Right lobe of liver (tissue), 6 donors: Measurements from ENCODE around the gene OVOL3. TPM values are rescaled to one million over a fixed set of nuclear protein-coding genes. Genes with fewer than 3 reads are reported as not detected.
A peak's percentile ranks its signal among the peaks of the same experiment; 100 is the strongest.

Source experiments
- ATAC-seq, 4 donors: fragments of 200-7000 bp; cut with Tn5 transposase; one replicate each; pipeline ENCODE4 v1.9.1; 2020; ENCODE audit warnings: mild to moderate bottlenecking in 4 of 4, moderate library complexity in 4 of 4
- DNase-seq, 3 donors: peaks; one replicate each; pipeline ENCODE4 v3.0.0-alpha.2; 2020
- H3K27ac ChIP-seq, 3 donors: fragments of 200-600 bp; one replicate each; pipeline ENCODE4 v1.8.0; 2022
- H3K27me3 ChIP-seq, 2 donors: fragments of 200-600 bp; one replicate each; pipeline ENCODE4 v1.8.0; 2022
- H3K36me3 ChIP-seq, 4 donors: fragments of 200-600 bp; sonication (generic) in 1 of 4; one replicate each; pipeline versions ENCODE4 v1.5.1 to v1.8.0; 2017 to 2022; ENCODE audit warnings: control low read depth in 1 of 4
- H3K4me1 ChIP-seq, 4 donors: fragments of 200-600 bp; sonication (generic) in 1 of 4; one replicate each; pipeline versions ENCODE4 v1.5.1 to v1.8.0; 2017 to 2022; ENCODE audit warnings: control low read depth in 1 of 4
- H3K4me3 ChIP-seq, 3 donors: fragments of 200-600 bp; one replicate each; pipeline ENCODE4 v1.8.0; 2022
- H3K9me3 ChIP-seq, 4 donors: fragments of 200-600 bp; sonication (generic) in 1 of 4; one replicate each; pipeline versions ENCODE4 v1.5.1 to v1.8.0; 2017 to 2022; ENCODE audit warnings: control low read depth in 1 of 4
- POLR2A ChIP-seq: fragments of 450-650 bp; IDR thresholded peaks from one replicate; pipeline ENCODE4 v1.6.1; 2017; ENCODE audit warnings: antibody characterized with exemption, mild to moderate bottlenecking
- WGBS: methylation state at CpG from one replicate; pipeline ENCODE4 v1.1.6; 2018; ENCODE audit warnings: low coverage, low lambda C conversion rate; ENCODE audit not compliant: insufficient coverage; ENCODE audit errors: missing lambda C conversion rate; 5-methylcytosine and 5-hydroxymethylcytosine counted together
- intact Hi-C, 2 donors: fragments of 100-400 bp; cut with DNase I; formaldehyde crosslinking; loops; one replicate each; pipeline versions ENCODE4 v1.11.2 to v1.14.1; 2022
- total RNA-seq, 6 experiments: library from RNA; depleted of rRNA in 2 of 6; stranded (reverse); fragments of >200 nt in 2 of 6; fragmentation: NEBNext Ultra II Directional in 3 of 6; extraction: Animal tissue kit (Norgen Biotek cat#: 25700) in 3 of 6; gene quantifications; one replicate each; pipeline versions ENCODE4 v1.1.0 to v1.2.4, GENCODE V29; 2016 to 2023
- TF ChIP-seq, protein P1 (sequence below), 4 donors: fragments of 200-600 bp in 3 of 4; fragments of 450-650 bp in 1 of 4; IDR thresholded peaks; one replicate each; pipeline versions ENCODE4 v1.5.1 to v1.8.0; 2016 to 2022; ENCODE audit warnings: antibody characterized with exemption in 4 of 4, mild to moderate bottlenecking in 2 of 4
- donor health status: DM: no; HTN: yes; CAD: no.
- donor health status: DM: no; HTN: no; CAD: no.
- donor health status: DM: no; HTN: no; CAD: no.
- donor health status: DM: no; HTN: yes; CAD: no.
- donor health status: DM: no; HTN: yes; CAD: no.

Gene OVOL3
- total RNA-seq, 6 experiments from 2014 or later: not detected

DNA sequence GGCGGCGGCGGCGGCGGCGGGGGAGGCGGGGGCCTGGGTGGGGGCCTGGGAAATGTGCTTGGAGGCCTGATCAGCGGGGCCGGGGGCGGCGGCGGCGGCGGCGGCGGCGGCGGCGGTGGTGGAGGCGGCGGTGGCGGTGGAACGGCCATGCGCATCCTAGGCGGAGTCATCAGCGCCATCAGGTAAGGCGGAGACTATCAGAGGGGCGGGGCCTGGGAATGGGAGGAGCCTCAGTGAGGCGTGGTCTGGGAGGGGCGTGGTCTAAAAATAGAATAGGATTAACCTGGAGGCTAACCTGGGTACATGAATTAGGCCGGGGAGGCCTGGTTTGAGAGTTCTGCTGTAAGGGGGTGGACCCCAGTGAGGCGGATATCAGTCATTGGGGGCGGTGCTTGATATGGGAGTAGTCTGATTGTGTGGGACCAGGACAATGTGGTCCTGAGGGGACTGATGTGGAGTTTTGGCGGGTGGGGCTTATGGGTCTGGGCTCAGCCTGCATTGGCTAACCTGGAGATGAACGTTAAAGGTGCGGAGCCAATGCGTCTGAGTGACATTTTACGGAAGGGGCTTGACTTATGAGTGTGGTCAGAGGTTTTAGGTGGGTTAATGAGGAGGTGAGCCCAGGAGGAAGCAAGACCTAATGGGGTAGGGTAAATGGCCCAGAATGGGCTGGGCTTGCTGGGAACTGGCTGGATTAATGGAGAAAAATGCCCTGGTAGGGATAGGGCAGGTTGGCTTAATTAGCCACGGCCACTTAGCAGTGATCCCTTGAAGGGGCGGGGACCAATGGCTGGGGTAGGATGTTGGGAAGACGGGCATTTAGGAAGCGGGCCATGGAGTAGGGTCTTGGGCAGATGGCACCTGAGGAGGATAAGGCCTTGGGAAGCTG lies 30.3 kb downstream of the OVOL3 start:
- peak overlapping the region; percentile 75 to 86 (median 76) for H3K4me3 ChIP-seq
- peaks cover 0 to 38% (median 23%) of the 10 kb centered on the region in 4 donors for H3K36me3 ChIP-seq
- TF ChIP-seq POLR2A: peak; percentile 47
- TF ChIP-seq, protein P1, sequence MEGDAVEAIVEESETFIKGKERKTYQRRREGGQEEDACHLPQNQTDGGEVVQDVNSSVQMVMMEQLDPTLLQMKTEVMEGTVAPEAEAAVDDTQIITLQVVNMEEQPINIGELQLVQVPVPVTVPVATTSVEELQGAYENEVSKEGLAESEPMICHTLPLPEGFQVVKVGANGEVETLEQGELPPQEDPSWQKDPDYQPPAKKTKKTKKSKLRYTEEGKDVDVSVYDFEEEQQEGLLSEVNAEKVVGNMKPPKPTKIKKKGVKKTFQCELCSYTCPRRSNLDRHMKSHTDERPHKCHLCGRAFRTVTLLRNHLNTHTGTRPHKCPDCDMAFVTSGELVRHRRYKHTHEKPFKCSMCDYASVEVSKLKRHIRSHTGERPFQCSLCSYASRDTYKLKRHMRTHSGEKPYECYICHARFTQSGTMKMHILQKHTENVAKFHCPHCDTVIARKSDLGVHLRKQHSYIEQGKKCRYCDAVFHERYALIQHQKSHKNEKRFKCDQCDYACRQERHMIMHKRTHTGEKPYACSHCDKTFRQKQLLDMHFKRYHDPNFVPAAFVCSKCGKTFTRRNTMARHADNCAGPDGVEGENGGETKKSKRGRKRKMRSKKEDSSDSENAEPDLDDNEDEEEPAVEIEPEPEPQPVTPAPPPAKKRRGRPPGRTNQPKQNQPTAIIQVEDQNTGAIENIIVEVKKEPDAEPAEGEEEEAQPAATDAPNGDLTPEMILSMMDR (IDR thresholded peaks at IDR 0.05): no peak
- WGBS: 26% methylated on average over 19 of the region's 42 CpGs
- no peaks in the 10 kb centered on the region for H3K27me3 ChIP-seq
- ATAC-seq (peak; percentile 66 to 76 (median 72)), DNase-seq (peak; percentile 89 to 92 (median 91))
- intact Hi-C loops: no loop called here
- peaks cover 0 to 23% (median 1%) of the 10 kb centered on the region in 4 donors for H3K4me1 ChIP-seq
- H3K9me3 ChIP-seq: no peaks in the 10 kb centered on the region
- H3K27ac ChIP-seq: peak overlapping the region; percentile 92 to 97 (median 94)

DNA sequence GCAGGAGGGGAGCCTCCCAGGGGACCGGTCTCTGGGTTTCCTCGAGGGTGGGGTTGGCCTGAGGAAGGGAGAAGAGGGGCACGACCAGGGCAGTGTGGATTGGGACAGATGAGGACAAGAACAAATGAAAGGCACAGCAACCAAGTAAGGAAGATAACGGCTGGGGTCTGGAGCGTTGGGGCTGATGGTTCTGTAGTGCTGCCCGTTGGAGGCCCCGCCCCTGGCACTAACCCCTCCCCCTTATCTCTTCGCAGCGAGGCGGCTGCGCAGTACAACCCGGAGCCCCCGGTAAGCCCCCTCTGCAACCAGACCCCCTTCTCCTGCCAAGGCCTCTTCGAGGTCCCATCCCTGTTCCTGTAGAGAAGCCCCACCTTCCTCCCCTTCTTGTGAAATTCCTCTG lies 31.1 kb downstream of the OVOL3 start:
- TF ChIP-seq POLR2A: no peak
- TF ChIP-seq, protein P1 (IDR thresholded peaks at IDR 0.05): no peak
- DNase-seq (no peak), ATAC-seq (no peak)
- Histone ChIP-seq H3K4me3 (no peak overlapping the region), H3K4me1 (peaks cover 0 to 17% (median 0%) of the 10 kb centered on the region in 4 donors), H3K9me3 (no peaks in the 10 kb centered on the region), H3K27me3 (no peaks in the 10 kb centered on the region), H3K36me3 (peaks cover 0 to 46% (median 29%) of the 10 kb centered on the region in 4 donors), H3K27ac (no peak overlapping the region)
- WGBS: 94% methylated on average over 3 of the region's 14 CpGs
- intact Hi-C loops: no loop called here

DNA sequence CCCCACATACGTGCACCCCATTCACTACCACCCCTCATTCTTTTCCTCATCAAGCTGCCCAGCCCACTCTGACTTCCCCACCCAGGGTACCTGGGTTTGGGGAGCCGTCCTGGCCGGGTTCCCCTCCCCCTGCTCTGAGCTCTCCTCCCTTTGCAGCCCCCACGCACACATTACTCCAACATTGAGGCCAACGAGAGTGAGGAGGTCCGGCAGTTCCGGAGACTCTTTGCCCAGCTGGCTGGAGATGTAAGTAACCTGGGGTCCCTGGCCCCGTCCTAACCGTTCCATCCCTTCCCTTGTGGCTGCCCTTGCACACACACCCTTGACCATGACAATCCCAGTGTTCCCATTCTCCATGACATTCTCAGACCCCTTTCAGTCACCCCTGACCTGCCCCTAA lies 31.6 kb downstream of the OVOL3 start:
- intact Hi-C loops: no loop called here
- Histone ChIP-seq H3K4me1 (peaks cover 0 to 12% (median 0%) of the 10 kb centered on the region in 4 donors), H3K9me3 (no peaks in the 10 kb centered on the region), H3K27me3 (no peaks in the 10 kb centered on the region), H3K4me3 (no peak overlapping the region), H3K27ac (no peak overlapping the region), H3K36me3 (peaks cover 0 to 50% (median 31%) of the 10 kb centered on the region in 4 donors)
- no peak for ATAC-seq
- no peak for TF ChIP-seq POLR2A
- TF ChIP-seq, protein P1 (IDR thresholded peaks at IDR 0.05): no peak
- whole genome bisulfite sequencing: 93% methylated on average over 3 of the region's 9 CpGs
- no peak for DNase-seq

DNA sequence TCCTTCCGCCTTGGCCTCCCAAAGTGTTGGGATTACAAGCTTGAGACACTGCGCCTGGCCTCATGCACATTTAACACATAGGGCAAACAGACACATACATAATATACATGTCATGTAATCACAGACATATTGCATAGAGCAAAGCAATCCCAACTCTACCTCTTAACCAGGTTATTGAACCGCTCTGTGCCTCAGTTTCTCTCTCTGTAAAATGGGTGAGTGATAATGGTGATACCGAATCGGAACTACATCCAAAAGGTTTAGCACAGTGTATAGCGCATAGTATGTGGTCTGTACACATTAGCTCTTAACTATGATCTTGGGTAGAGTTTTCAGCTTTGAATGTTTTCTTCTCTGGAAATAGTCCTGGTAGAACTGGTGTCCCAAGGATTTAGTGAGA lies 33.7 kb downstream of the OVOL3 start:
- no peak overlapping the region for H3K4me3 ChIP-seq
- no peak overlapping the region for H3K27ac ChIP-seq
- no peaks in the 10 kb centered on the region for H3K27me3 ChIP-seq
- ATAC-seq: no peak
- TF ChIP-seq, protein P1 (IDR thresholded peaks at IDR 0.05): no peak
- TF ChIP-seq POLR2A: no peak
- DNase-seq: no peak
- H3K36me3 ChIP-seq: peaks cover 0 to 69% (median 41%) of the 10 kb centered on the region in 4 donors
- 100% methylated on average over 6 of the region's 6 CpGs for WGBS
- peaks cover 0 to 6% (median 0%) of the 10 kb centered on the region in 4 donors for H3K4me1 ChIP-seq
- intact Hi-C loops: no loop called here
- H3K9me3 ChIP-seq: no peaks in the 10 kb centered on the region
